Measurements from ENCODE around the gene NCBP3. TPM values are rescaled to one million over a fixed set of nuclear protein-coding genes. Genes with fewer than 3 reads are reported as not detected.
A peak's percentile ranks its signal among the peaks of the same experiment; 100 is the strongest.

NCBP3 gene
- total and polyA plus RNA-seq, 2 donors from 2014 or later = 14.5 to 41.5 TPM

- no peak for FAIRE-seq
- no peak for TF ChIP-seq CTCF (IDR thresholded peaks at IDR 0.05; ENCODE audit: borderline replicate concordance, extremely low read depth, insufficient read depth)
- DNase-seq = peak; percentile 85 to 96 (median 90)
- Histone ChIP-seq H3K27me3 (ENCODE audit: control insufficient read depth, insufficient read depth, low read length) (peaks cover 4% of the 10 kb centered on the region), H3K4me3 (ENCODE audit: low read length in 3 of 3) (peak within 1 kb of the TSS; percentile 11 to 62 (median 45)), H3K9ac (ENCODE audit: low read length in 3 of 3) (peak within 1 kb of the TSS in 2 of 3 donors; percentile 10 to 22), H3K4me1 (ENCODE audit: control insufficient read depth in 2 of 3, insufficient read depth in 2 of 3, low read depth in 1 of 3, low read length in 3 of 3) (peaks cover 0 to 28% (median 13%) of the 10 kb centered on the region in 3 donors), H3K27ac (ENCODE audit: low read depth in 2 of 2, low read length in 2 of 2) (peak within 1 kb of the TSS; percentile 43 to 70), H3K9me3 (ENCODE audit: control insufficient read depth in 2 of 3, insufficient read depth in 1 of 3, low read length in 3 of 3) (no peaks in the 10 kb centered on the region), H3K36me3 (ENCODE audit: control insufficient read depth in 2 of 3, insufficient read depth in 3 of 3, low read length in 3 of 3) (no peaks in the 10 kb centered on the region)
- intact Hi-C loops (cut with DNase I) = no loop called here
Measured at GRCh38 chr17:3893003-3893719, 47.1 kb upstream of the NCBP3 start, which contains the start of gene CAMKK1. Gene CAMKK1, minus strand, starts transcription at chr17:3893053. Its CDS starts 7,366 bp downstream, at chr17:3885687.

- TF ChIP-seq CTCF (IDR thresholded peaks at IDR 0.05; ENCODE audit: borderline replicate concordance, extremely low read depth, insufficient read depth) = no peak
- Histone ChIP-seq H3K4me3 (ENCODE audit: low read length in 3 of 3) (peak overlapping the region in 2 of 3 donors; percentile 11 to 44), H3K27ac (ENCODE audit: low read depth in 2 of 2, low read length in 2 of 2) (peak overlapping the region in 1 of 2 donors; percentile 24), H3K9me3 (ENCODE audit: control insufficient read depth in 2 of 3, insufficient read depth in 1 of 3, low read length in 3 of 3) (no peaks in the 10 kb centered on the region), H3K9ac (ENCODE audit: low read length in 3 of 3) (peak overlapping the region in 1 of 3 donors; percentile 3), H3K36me3 (ENCODE audit: control insufficient read depth in 2 of 3, insufficient read depth in 3 of 3, low read length in 3 of 3) (no peaks in the 10 kb centered on the region), H3K27me3 (ENCODE audit: control insufficient read depth, insufficient read depth, low read length) (peaks cover 4% of the 10 kb centered on the region), H3K4me1 (ENCODE audit: control insufficient read depth in 2 of 3, insufficient read depth in 2 of 3, low read depth in 1 of 3, low read length in 3 of 3) (peaks cover 0 to 30% (median 13%) of the 10 kb centered on the region in 3 donors)
- intact Hi-C loops (cut with DNase I) = no loop called here
- FAIRE-seq (no peak), DNase-seq (peak; percentile 43 to 94 (median 71))
Measured at GRCh38 chr17:3892095-3892998, 46.3 kb upstream of the NCBP3 start.

- H3K9me3 ChIP-seq (ENCODE audit: control insufficient read depth in 2 of 3, insufficient read depth in 1 of 3, low read length in 3 of 3) = no peaks in the 10 kb centered on the region
- FAIRE-seq = no peak
- TF ChIP-seq CTCF (IDR thresholded peaks at IDR 0.05; ENCODE audit: borderline replicate concordance, extremely low read depth, insufficient read depth) = no peak
- no peaks in the 10 kb centered on the region for H3K36me3 ChIP-seq (ENCODE audit: control insufficient read depth in 2 of 3, insufficient read depth in 3 of 3, low read length in 3 of 3)
- peak overlapping the region in 1 of 3 donors; percentile 44 for H3K4me3 ChIP-seq (ENCODE audit: low read length in 3 of 3)
- intact Hi-C loops (cut with DNase I) = no loop called here
- peak overlapping the region in 1 of 2 donors; percentile 24 for H3K27ac ChIP-seq (ENCODE audit: low read depth in 2 of 2, low read length in 2 of 2)
- peaks cover 4% of the 10 kb centered on the region for H3K27me3 ChIP-seq (ENCODE audit: control insufficient read depth, insufficient read depth, low read length)
- H3K9ac ChIP-seq (ENCODE audit: low read length in 3 of 3) = peak overlapping the region in 1 of 3 donors; percentile 3
- peaks cover 0 to 31% (median 13%) of the 10 kb centered on the region in 3 donors for H3K4me1 ChIP-seq (ENCODE audit: control insufficient read depth in 2 of 3, insufficient read depth in 2 of 3, low read depth in 1 of 3, low read length in 3 of 3)
- DNase-seq = no peak
Measured at GRCh38 chr17:3891626-3892094, 45.6 kb upstream of the NCBP3 start.
